ENCODE measurements around the gene RPL27A. TPM values are rescaled to one million over a fixed set of nuclear protein-coding genes. Genes with fewer than 3 reads are reported as not detected.

Gene RPL27A
- total RNA-seq, 4 donors from 2014 or later = 800 to 945 (median 825) TPM

DNA sequence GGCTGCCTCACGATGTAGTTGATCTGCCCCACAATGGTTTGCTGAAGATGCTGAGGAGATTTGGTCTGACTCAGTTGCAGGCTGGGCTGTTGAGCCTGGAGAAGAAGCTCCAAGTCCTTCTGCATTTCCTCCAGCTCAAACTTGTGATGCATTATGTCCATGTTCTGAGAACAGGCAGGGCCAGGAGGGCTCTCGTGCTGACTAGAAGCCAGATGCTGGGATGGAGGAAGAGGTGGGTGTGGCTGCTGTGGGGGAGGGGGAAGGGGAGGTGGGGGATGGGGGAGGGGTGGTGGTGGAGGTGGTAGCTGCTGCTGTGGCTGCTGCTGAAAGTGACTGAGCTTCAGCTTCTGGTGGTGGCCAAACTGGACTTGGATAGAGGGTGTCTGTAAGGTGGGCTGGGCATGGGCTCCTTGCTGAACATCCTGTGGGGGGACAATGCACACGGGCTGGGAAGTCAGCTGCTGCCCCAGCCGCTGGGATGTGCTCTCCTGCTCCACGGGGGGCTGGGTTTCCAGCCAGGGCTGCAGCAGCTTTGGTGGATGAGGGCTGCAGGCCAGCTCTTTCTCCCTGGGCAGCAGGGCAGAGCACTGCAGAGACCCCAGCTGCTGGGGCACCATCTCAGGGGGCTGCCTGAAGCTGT lies 42.2 kb upstream of the RPL27A start:
- no peaks in the 10 kb centered on the region for H3K27me3 ChIP-seq
- H3K36me3 ChIP-seq = peaks cover 0 to 100% (median 0%) of the 10 kb centered on the region in 3 donors
- peaks cover 0 to 5% (median 0%) of the 10 kb centered on the region in 4 donors for H3K9me3 ChIP-seq
- H3K4me3 ChIP-seq = no peak overlapping the region
- no peaks in the 10 kb centered on the region for H3K4me1 ChIP-seq
- TF ChIP-seq EP300 (IDR thresholded peaks at IDR 0.05) (no peak), POLR2A (IDR thresholded peaks at IDR 0.05) (no peak)
- TF ChIP-seq, protein P1, sequence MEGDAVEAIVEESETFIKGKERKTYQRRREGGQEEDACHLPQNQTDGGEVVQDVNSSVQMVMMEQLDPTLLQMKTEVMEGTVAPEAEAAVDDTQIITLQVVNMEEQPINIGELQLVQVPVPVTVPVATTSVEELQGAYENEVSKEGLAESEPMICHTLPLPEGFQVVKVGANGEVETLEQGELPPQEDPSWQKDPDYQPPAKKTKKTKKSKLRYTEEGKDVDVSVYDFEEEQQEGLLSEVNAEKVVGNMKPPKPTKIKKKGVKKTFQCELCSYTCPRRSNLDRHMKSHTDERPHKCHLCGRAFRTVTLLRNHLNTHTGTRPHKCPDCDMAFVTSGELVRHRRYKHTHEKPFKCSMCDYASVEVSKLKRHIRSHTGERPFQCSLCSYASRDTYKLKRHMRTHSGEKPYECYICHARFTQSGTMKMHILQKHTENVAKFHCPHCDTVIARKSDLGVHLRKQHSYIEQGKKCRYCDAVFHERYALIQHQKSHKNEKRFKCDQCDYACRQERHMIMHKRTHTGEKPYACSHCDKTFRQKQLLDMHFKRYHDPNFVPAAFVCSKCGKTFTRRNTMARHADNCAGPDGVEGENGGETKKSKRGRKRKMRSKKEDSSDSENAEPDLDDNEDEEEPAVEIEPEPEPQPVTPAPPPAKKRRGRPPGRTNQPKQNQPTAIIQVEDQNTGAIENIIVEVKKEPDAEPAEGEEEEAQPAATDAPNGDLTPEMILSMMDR (IDR thresholded peaks at IDR 0.05) = no peak
- no peak overlapping the region for H3K27ac ChIP-seq
- DNase-seq (ENCODE audit: low spot score in 2 of 2) = no peak
- WGBS, 2 donors = 44 to 48% methylated on average over 3 to 5 of the region's 5 CpGs

GRCh38 chr11:8641332-8641731 lies 41.3 kb upstream of the RPL27A start:
- 89 to 90% methylated on average over 2 of the region's 2 CpGs for WGBS, 2 donors
- Histone ChIP-seq H3K4me1 (no peaks in the 10 kb centered on the region), H3K36me3 (peaks cover 0 to 100% (median 0%) of the 10 kb centered on the region in 3 donors), H3K27me3 (no peaks in the 10 kb centered on the region), H3K9me3 (peaks cover 0 to 2% (median 0%) of the 10 kb centered on the region in 4 donors), H3K27ac (no peak overlapping the region), H3K4me3 (no peak overlapping the region)
- no peak for DNase-seq (ENCODE audit: low spot score in 2 of 2)
- TF ChIP-seq EP300 (IDR thresholded peaks at IDR 0.05) (no peak), POLR2A (IDR thresholded peaks at IDR 0.05) (no peak)
- TF ChIP-seq, protein P1 (IDR thresholded peaks at IDR 0.05) = no peak

GRCh38 chr11:8642196-8642841 lies 40.3 kb upstream of the RPL27A start:
- TF ChIP-seq, protein P1 (IDR thresholded peaks at IDR 0.05) = no peak
- no peak for TF ChIP-seq EP300 (IDR thresholded peaks at IDR 0.05)
- TF ChIP-seq POLR2A (IDR thresholded peaks at IDR 0.05) = no peak
- Histone ChIP-seq H3K4me1 (no peaks in the 10 kb centered on the region), H3K4me3 (no peak overlapping the region), H3K9me3 (no peaks in the 10 kb centered on the region), H3K27ac (no peak overlapping the region), H3K27me3 (no peaks in the 10 kb centered on the region), H3K36me3 (peaks cover 0 to 96% (median 0%) of the 10 kb centered on the region in 3 donors)
- 71 to 80% methylated on average over 5 of the region's 5 CpGs for WGBS, 2 donors
- DNase-seq (ENCODE audit: low spot score in 2 of 2) = no peak

GRCh38 chr11:8646873-8647272 lies 35.7 kb upstream of the RPL27A start:
- Histone ChIP-seq H3K27me3 (no peaks in the 10 kb centered on the region), H3K36me3 (peaks cover 0 to 90% (median 0%) of the 10 kb centered on the region in 3 donors)
- WGBS, 2 donors = 95 to 97% methylated on average over 4 of the region's 4 CpGs

More at GRCh38 chr11:8646873-8647272, 35.7 kb upstream of the RPL27A start:
- no peak for TF ChIP-seq EP300 (IDR thresholded peaks at IDR 0.05)
- TF ChIP-seq, protein P1 (IDR thresholded peaks at IDR 0.05) = no peak
- TF ChIP-seq POLR2A (IDR thresholded peaks at IDR 0.05) = no peak
- Histone ChIP-seq H3K4me1 (no peaks in the 10 kb centered on the region), H3K4me3 (no peak overlapping the region), H3K9me3 (no peaks in the 10 kb centered on the region), H3K27ac (no peak overlapping the region)
- DNase-seq (ENCODE audit: low spot score in 2 of 2) = no peak
